SIG-M5 treated with dmso at 0.1 percent for 504 hours (cell line): ENCODE data around the gene AIFM3.

Experiments used
- DNase-seq: peaks from one replicate; lab custom pipeline; 2025; ENCODE audit not compliant: unreplicated experiment; lab: John Stamatoyannopoulos, UW

AIFM3 gene

GRCh38 chr22:21025763-21026755, 59.0 kb downstream of the AIFM3 start:
- no peak for DNase-seq

GRCh38 chr22:21026783-21027692, 60.0 kb downstream of the AIFM3 start:
- no peak for DNase-seq

- DNase-seq = no peak
These were observed 61.5 kb downstream of the AIFM3 start for GRCh38 chr22:21028277-21029251.

GRCh38 chr22:21029486-21030025, 62.5 kb downstream of the AIFM3 start:
- DNase-seq = no peak

- no peak for DNase-seq
These were observed 63.0 kb downstream of the AIFM3 start for GRCh38 chr22:21030032-21030431.
